CD14-positive monocyte (primary cell): ENCODE data around the gene SMTNL2. TPM values are rescaled to one million over a fixed set of nuclear protein-coding genes. Genes with fewer than 3 reads are reported as not detected.

Experiments used
- DNase-seq, 3 donors: peaks; one replicate each; pipeline ENCODE4 v3.0.0-alpha.2; 2011 to 2022
- H2AFZ ChIP-seq: 2 replicates; pipeline ENCODE4 v1.6.0; 2012; ENCODE audit warnings: mild to moderate bottlenecking, low read depth, low read length, inconsistent platforms; ENCODE audit not compliant: insufficient read depth, poor library complexity, severe bottlenecking
- H3K27ac ChIP-seq, 2 donors: 1 replicate in 1 of 2; 2 replicates in 1 of 2; pipeline ENCODE4 v1.5.1; 2012 to 2013; ENCODE audit warnings: low read length in 2 of 2, control low read depth in 1 of 2, inconsistent platforms in 1 of 2, low read depth in 1 of 2, mild to moderate bottlenecking in 1 of 2
- H3K27me3 ChIP-seq, 2 donors: one replicate each; pipeline versions ENCODE4 v1.6.0 to v1.6.1; 2011 to 2013; ENCODE audit warnings: low read length in 2 of 2; ENCODE audit not compliant: control insufficient read depth in 2 of 2, insufficient read depth in 2 of 2
- H3K36me3 ChIP-seq, 2 donors: replicated peaks in 1 of 2; 1 replicate in 1 of 2; 2 replicates in 1 of 2; pipeline versions ENCODE4 v1.5.1 to v1.6.1; 2012 to 2013; ENCODE audit warnings: low read length in 2 of 2, control low read depth in 1 of 2, inconsistent platforms in 1 of 2, mild to moderate bottlenecking in 1 of 2; ENCODE audit not compliant: insufficient read depth in 2 of 2, control insufficient read depth in 1 of 2
- H3K4me1 ChIP-seq, 2 donors: 1 replicate in 1 of 2; 2 replicates in 1 of 2; pipeline versions ENCODE4 v1.5.1 to v1.6.1; 2012 to 2013; ENCODE audit warnings: low read length in 2 of 2, control low read depth in 1 of 2, inconsistent platforms in 1 of 2, mild to moderate bottlenecking in 1 of 2, moderate library complexity in 1 of 2; ENCODE audit not compliant: insufficient read depth in 2 of 2, control insufficient read depth in 1 of 2
- H3K4me2 ChIP-seq: replicated peaks from 2 replicates; pipeline ENCODE3; 2012; ENCODE audit warnings: low read length, moderate library complexity, mild to moderate bottlenecking; ENCODE audit not compliant: poor library complexity, severe bottlenecking; ENCODE audit errors: extremely low read depth
- H3K4me3 ChIP-seq, 3 experiments: fragments of 200-600 bp in 1 of 3; sonication (generic) in 1 of 3; replicated peaks in 1 of 3; 1 replicate in 2 of 3; 2 replicates in 1 of 3; pipeline ENCODE4 v1.5.1; 2011 to 2013; ENCODE audit warnings: low read length in 3 of 3, mild to moderate bottlenecking in 3 of 3, control low read depth in 2 of 3, low read depth in 2 of 3, inconsistent platforms in 1 of 3, moderate library complexity in 1 of 3
- H3K79me2 ChIP-seq: 2 replicates; pipeline ENCODE4 v1.6.0; 2012; ENCODE audit warnings: mild to moderate bottlenecking, control low read depth, inconsistent platforms, low read length, moderate library complexity; ENCODE audit not compliant: insufficient read depth
- H3K9ac ChIP-seq: 2 replicates; pipeline ENCODE4 v1.6.0; 2017; ENCODE audit warnings: low read length, mild to moderate bottlenecking; ENCODE audit not compliant: insufficient read depth, poor library complexity, severe bottlenecking
- H3K9me3 ChIP-seq, 2 donors: replicated peaks in 1 of 2; 1 replicate in 1 of 2; 2 replicates in 1 of 2; pipeline versions ENCODE4 v1.5.1 to v1.6.1; 2012 to 2013; ENCODE audit warnings: low read length in 2 of 2, control low read depth in 1 of 2; ENCODE audit not compliant: control insufficient read depth in 1 of 2, insufficient read depth in 1 of 2
- H4K20me1 ChIP-seq: 2 replicates; pipeline ENCODE4 v1.6.0; 2012; ENCODE audit warnings: mild to moderate bottlenecking, low read length, control low read depth, moderate library complexity; ENCODE audit not compliant: insufficient read depth
- H3K27ac Mint-ChIP-seq, 7 donors: one replicate each; pipeline ENCODE4 v1.8.0; 2020; ENCODE audit warnings: mild to moderate bottlenecking in 7 of 7, mixed read lengths in 7 of 7, moderate library complexity in 6 of 7, inconsistent platforms in 2 of 7
- H3K27me3 Mint-ChIP-seq, 3 donors: one replicate each; pipeline ENCODE4 v1.8.0; 2021 to 2022; ENCODE audit warnings: low read depth in 3 of 3, mild to moderate bottlenecking in 3 of 3, mixed read lengths in 3 of 3, moderate library complexity in 3 of 3, inconsistent platforms in 1 of 3
- H3K36me3 Mint-ChIP-seq, 2 donors: one replicate each; pipeline ENCODE4 v1.8.0; 2020; ENCODE audit warnings: mixed read lengths in 2 of 2, inconsistent platforms in 1 of 2, mild to moderate bottlenecking in 1 of 2
- H3K4me1 Mint-ChIP-seq: one replicate; pipeline ENCODE4 v1.8.0; 2020; ENCODE audit warnings: mild to moderate bottlenecking, mixed read lengths
- H3K4me3 Mint-ChIP-seq, 2 donors: one replicate each; pipeline ENCODE4 v1.8.0; 2020; ENCODE audit warnings: mild to moderate bottlenecking in 2 of 2, mixed read lengths in 2 of 2, moderate library complexity in 1 of 2
- H3K9me3 Mint-ChIP-seq, 7 donors: one replicate each; pipeline ENCODE4 v1.8.0; 2020 to 2022; ENCODE audit warnings: mixed read lengths in 7 of 7, mild to moderate bottlenecking in 6 of 7, moderate library complexity in 6 of 7, inconsistent platforms in 2 of 7
- WGBS: methylation state at CpG from one replicate; pipeline ENCODE4 v1.1.5; 2013; ENCODE audit warnings: missing lambda C conversion rate; ENCODE audit not compliant: insufficient coverage; 5-methylcytosine and 5-hydroxymethylcytosine counted together
- intact Hi-C, 2 donors: fragments of 100-400 bp; cut with micrococcal nuclease; formaldehyde crosslinking; loops; one replicate each; pipeline versions ENCODE4 v1.15.0 to v1.15.1; 2023
- polyA plus RNA-seq, 3 donors: library from polyadenylated mRNA; depleted of rRNA in 1 of 3; unstranded in 2 of 3; stranded (reverse) in 1 of 3; fragments of 300-500 nt in 2 of 3; fragments of >200 nt in 1 of 3; fragmentation: Illumina TruSeq in 2 of 3; gene quantifications; 1 replicate in 2 of 3; 2 replicates in 1 of 3; pipeline ENCODE4 v1.2.3, GENCODE V29; 2012 to 2021
- TF ChIP-seq, protein P1 (sequence below): fragments of 200-600 bp; IDR thresholded peaks from one replicate; pipeline ENCODE4 v1.8.0; 2022; ENCODE audit warnings: antibody characterized with exemption, mild to moderate bottlenecking

Gene SMTNL2
- polyA plus RNA-seq, 3 donors: 0.08 TPM; not detected in 2

DNA sequence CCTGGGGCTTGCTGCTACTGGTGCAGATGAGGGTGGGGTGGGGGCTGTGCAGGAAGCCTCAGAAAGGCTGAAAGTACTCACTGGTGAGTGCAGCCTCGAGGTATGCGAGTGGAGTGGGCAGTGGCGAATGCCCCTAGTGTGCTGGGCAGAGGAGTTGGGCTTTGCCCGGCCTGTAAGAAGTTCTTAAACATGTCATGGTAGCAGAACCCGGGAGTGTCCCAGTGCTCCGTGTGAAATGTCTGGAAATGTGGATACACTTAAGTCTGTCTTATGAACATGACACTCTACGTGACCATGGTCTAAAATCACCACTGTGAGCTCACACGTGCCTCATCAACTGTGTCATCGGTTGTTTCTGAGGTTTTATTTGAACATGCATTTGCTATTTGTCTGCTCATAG, 1.7 kb downstream of the SMTNL2 start:
- TF ChIP-seq, protein P1, sequence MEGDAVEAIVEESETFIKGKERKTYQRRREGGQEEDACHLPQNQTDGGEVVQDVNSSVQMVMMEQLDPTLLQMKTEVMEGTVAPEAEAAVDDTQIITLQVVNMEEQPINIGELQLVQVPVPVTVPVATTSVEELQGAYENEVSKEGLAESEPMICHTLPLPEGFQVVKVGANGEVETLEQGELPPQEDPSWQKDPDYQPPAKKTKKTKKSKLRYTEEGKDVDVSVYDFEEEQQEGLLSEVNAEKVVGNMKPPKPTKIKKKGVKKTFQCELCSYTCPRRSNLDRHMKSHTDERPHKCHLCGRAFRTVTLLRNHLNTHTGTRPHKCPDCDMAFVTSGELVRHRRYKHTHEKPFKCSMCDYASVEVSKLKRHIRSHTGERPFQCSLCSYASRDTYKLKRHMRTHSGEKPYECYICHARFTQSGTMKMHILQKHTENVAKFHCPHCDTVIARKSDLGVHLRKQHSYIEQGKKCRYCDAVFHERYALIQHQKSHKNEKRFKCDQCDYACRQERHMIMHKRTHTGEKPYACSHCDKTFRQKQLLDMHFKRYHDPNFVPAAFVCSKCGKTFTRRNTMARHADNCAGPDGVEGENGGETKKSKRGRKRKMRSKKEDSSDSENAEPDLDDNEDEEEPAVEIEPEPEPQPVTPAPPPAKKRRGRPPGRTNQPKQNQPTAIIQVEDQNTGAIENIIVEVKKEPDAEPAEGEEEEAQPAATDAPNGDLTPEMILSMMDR: no peak
- no peak for DNase-seq
- no peak overlapping the region for H3K4me3 ChIP-seq
- peaks cover 0 to 10% of the 10 kb centered on the region in 2 donors for H3K9me3 ChIP-seq
- H3K27ac Mint-ChIP-seq: no peak overlapping the region
- H3K9ac ChIP-seq: no peak overlapping the region
- no peak overlapping the region for H2AFZ ChIP-seq
- H3K27ac ChIP-seq: no peak overlapping the region
- WGBS: 93% methylated on average over 9 of the region's 9 CpGs
- peaks cover 19 to 51% of the 10 kb centered on the region in 2 donors for H3K27me3 ChIP-seq
- intact Hi-C loops: no loop called here
- peaks cover 0 to 7% (median 3%) of the 10 kb centered on the region in 7 donors for H3K9me3 Mint-ChIP-seq
- peak overlapping the region in 1 of 2 donors; percentile 42 for H3K4me3 Mint-ChIP-seq
- H3K4me2 ChIP-seq: no peak overlapping the region
- H3K4me1 ChIP-seq: peaks cover 5 to 10% of the 10 kb centered on the region in 2 donors
- peaks cover 0 to 1% of the 10 kb centered on the region in 2 donors for H3K36me3 Mint-ChIP-seq
- peaks cover 46 to 70% (median 54%) of the 10 kb centered on the region in 3 donors for H3K27me3 Mint-ChIP-seq
- H3K79me2 ChIP-seq: no peaks in the 10 kb centered on the region
- no peaks in the 10 kb centered on the region for H3K36me3 ChIP-seq
- H4K20me1 ChIP-seq: no peaks in the 10 kb centered on the region
- H3K4me1 Mint-ChIP-seq: peaks cover 3% of the 10 kb centered on the region

DNA sequence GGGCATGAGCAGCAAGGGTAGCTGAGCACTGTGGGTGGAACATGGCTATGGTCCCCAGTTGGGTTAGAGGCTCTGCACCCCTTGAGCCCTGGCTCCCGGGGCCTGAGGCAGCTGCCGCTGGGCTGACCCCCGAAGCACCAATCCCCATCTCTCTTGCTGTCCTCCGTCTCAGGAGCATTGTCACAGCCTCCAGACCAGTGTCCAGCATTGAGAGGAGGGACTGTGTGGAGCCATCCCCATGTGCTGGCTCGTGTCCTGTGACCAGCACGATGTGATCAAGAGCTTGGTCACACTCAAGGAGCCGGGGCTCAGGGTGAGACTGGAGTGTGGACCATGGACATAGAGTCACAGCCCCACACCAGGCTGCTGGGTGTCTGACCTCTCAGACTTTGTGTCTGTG, 2.9 kb downstream of the SMTNL2 start:
- no peak overlapping the region for H3K27ac ChIP-seq
- Mint-ChIP-seq H3K36me3 (peaks cover 0 to 1% of the 10 kb centered on the region in 2 donors), H3K4me1 (peaks cover 3% of the 10 kb centered on the region), H3K9me3 (peaks cover 0 to 7% (median 3%) of the 10 kb centered on the region in 7 donors), H3K4me3 (no peak overlapping the region), H3K27me3 (peaks cover 45 to 64% (median 52%) of the 10 kb centered on the region in 3 donors), H3K27ac (no peak overlapping the region)
- WGBS: 93% methylated on average over 6 of the region's 7 CpGs
- H3K4me3 ChIP-seq: no peak overlapping the region
- H3K36me3 ChIP-seq: no peaks in the 10 kb centered on the region
- no peaks in the 10 kb centered on the region for H4K20me1 ChIP-seq
- intact Hi-C loops: no loop called here
- H3K9ac ChIP-seq: no peak overlapping the region
- no peak overlapping the region for H3K4me2 ChIP-seq
- peaks cover 5 to 10% of the 10 kb centered on the region in 2 donors for H3K4me1 ChIP-seq
- TF ChIP-seq, protein P1: no peak
- no peak overlapping the region for H2AFZ ChIP-seq
- H3K79me2 ChIP-seq: no peaks in the 10 kb centered on the region
- peaks cover 0 to 10% of the 10 kb centered on the region in 2 donors for H3K9me3 ChIP-seq
- peaks cover 19 to 46% of the 10 kb centered on the region in 2 donors for H3K27me3 ChIP-seq
- DNase-seq: no peak
